Embryonic facial prominence (tissue), 1 donor: ENCODE data around the gene SLC22A23.
"Not testable (repeated sequence)": the region's sequence is repeated elsewhere in the genome, so short reads cannot be mapped to it uniquely, and the experiment has no call there.

Experiments used
- DNase-seq: peaks from one replicate; pipeline ENCODE4 v3.0.0-alpha.2; 2016; ENCODE audit errors: extremely low spot score

The SLC22A23 gene

GRCh38 chr6:3384241-3385143 is 72.4 kb downstream of the SLC22A23 start:
- DNase-seq: no peak

GRCh38 chr6:3383525-3383924 is 73.3 kb downstream of the SLC22A23 start:
- no peak for DNase-seq

- no peak for DNase-seq
Measured at GRCh38 chr6:3382326-3383279, 74.2 kb downstream of the SLC22A23 start.

GRCh38 chr6:3381233-3381921 is 75.5 kb downstream of the SLC22A23 start:
- no peak for DNase-seq

- no peak for DNase-seq
Measured at GRCh38 chr6:3380344-3381232, 76.3 kb downstream of the SLC22A23 start.

GRCh38 chr6:3379482-3380060 is 77.3 kb downstream of the SLC22A23 start:
- no peak for DNase-seq

- not testable (repeated sequence) for DNase-seq
Measured at GRCh38 chr6:3378808-3379207, 78.0 kb downstream of the SLC22A23 start.

GRCh38 chr6:3378398-3378782 is 78.5 kb downstream of the SLC22A23 start:
- not testable (repeated sequence) for DNase-seq

GRCh38 chr6:3377536-3378397 is 79.1 kb downstream of the SLC22A23 start:
- DNase-seq: no peak

GRCh38 chr6:3376893-3377535 is 79.8 kb downstream of the SLC22A23 start:
- DNase-seq: no peak

- no peak for DNase-seq
Measured at GRCh38 chr6:3376064-3376463, 80.8 kb downstream of the SLC22A23 start.

GRCh38 chr6:3373597-3374203 is 83.2 kb downstream of the SLC22A23 start:
- DNase-seq: no peak

GRCh38 chr6:3372912-3373554 is 83.8 kb downstream of the SLC22A23 start:
- no peak for DNase-seq

GRCh38 chr6:3372184-3372846 is 84.5 kb downstream of the SLC22A23 start:
- no peak for DNase-seq

GRCh38 chr6:3371222-3371949 is 85.5 kb downstream of the SLC22A23 start:
- DNase-seq: no peak

- DNase-seq: no peak
Measured at GRCh38 chr6:3370361-3371221, 86.3 kb downstream of the SLC22A23 start.
